Measurements from ENCODE around the gene SPATA9.
"Not testable (repeated sequence)": the region's sequence is repeated elsewhere in the genome, so short reads cannot be mapped to it uniquely, and the experiment has no call there.

Gene SPATA9

GRCh38 chr5:95717439-95717838 lies 34.6 kb upstream of the SPATA9 start:
- DNase-seq (ENCODE audit: low read depth, low spot score) = no peak

GRCh38 chr5:95715799-95716461 lies 33.1 kb upstream of the SPATA9 start:
- no peak for DNase-seq (ENCODE audit: low read depth, low spot score)

- DNase-seq (ENCODE audit: low read depth, low spot score) = no peak
Measured at GRCh38 chr5:95713960-95714710, 31.3 kb upstream of the SPATA9 start.

- DNase-seq (ENCODE audit: low read depth, low spot score) = not testable (repeated sequence)
Measured at GRCh38 chr5:95713246-95713645, 30.5 kb upstream of the SPATA9 start.

- peak; percentile 93 for DNase-seq (ENCODE audit: low read depth, low spot score)
Measured at GRCh38 chr5:95712347-95712958, 29.7 kb upstream of the SPATA9 start.

- DNase-seq (ENCODE audit: low read depth, low spot score) = no peak
Measured at GRCh38 chr5:95711501-95712346, 28.9 kb upstream of the SPATA9 start.

GRCh38 chr5:95710651-95711500 lies 28.1 kb upstream of the SPATA9 start:
- DNase-seq (ENCODE audit: low read depth, low spot score) = peak; percentile 34

GRCh38 chr5:95709967-95710650 lies 27.3 kb upstream of the SPATA9 start:
- peak; percentile 71 for DNase-seq (ENCODE audit: low read depth, low spot score)

GRCh38 chr5:95708876-95709275 lies 26.1 kb upstream of the SPATA9 start:
- no peak for DNase-seq (ENCODE audit: low read depth, low spot score)

GRCh38 chr5:95707534-95708188 lies 24.9 kb upstream of the SPATA9 start:
- DNase-seq (ENCODE audit: low read depth, low spot score) = not testable (repeated sequence)

GRCh38 chr5:95707055-95707454 lies 24.3 kb upstream of the SPATA9 start:
- no peak for DNase-seq (ENCODE audit: low read depth, low spot score)

- DNase-seq (ENCODE audit: low read depth, low spot score) = not testable (repeated sequence)
Measured at GRCh38 chr5:95706196-95706595, 23.4 kb upstream of the SPATA9 start.

GRCh38 chr5:95704150-95704549 lies 21.4 kb upstream of the SPATA9 start:
- no peak for DNase-seq (ENCODE audit: low read depth, low spot score)

- DNase-seq (ENCODE audit: low read depth, low spot score) = no peak
Measured at GRCh38 chr5:95701074-95701473, 18.3 kb upstream of the SPATA9 start.

- no peak for DNase-seq (ENCODE audit: low read depth, low spot score)
Measured at GRCh38 chr5:95699337-95699736, 16.5 kb upstream of the SPATA9 start.

- peak; percentile 79 for DNase-seq (ENCODE audit: low read depth, low spot score)
Measured at GRCh38 chr5:95697781-95698681, 15.2 kb upstream of the SPATA9 start.

- DNase-seq (ENCODE audit: low read depth, low spot score) = no peak
Measured at GRCh38 chr5:95690333-95690732, 7.5 kb upstream of the SPATA9 start.

GRCh38 chr5:95689680-95690079 lies 6.9 kb upstream of the SPATA9 start:
- DNase-seq (ENCODE audit: low read depth, low spot score) = no peak

- peak; percentile 28 for DNase-seq (ENCODE audit: low read depth, low spot score)
Measured at GRCh38 chr5:95686651-95687050, 3.9 kb upstream of the SPATA9 start.

Data from ELF-1 (cell line).